ENCODE data around the gene ATP6V1D.
"Not testable (repeated sequence)": the region's sequence is repeated elsewhere in the genome, so short reads cannot be mapped to it uniquely, and the experiment has no call there.

ATP6V1D gene

DNA sequence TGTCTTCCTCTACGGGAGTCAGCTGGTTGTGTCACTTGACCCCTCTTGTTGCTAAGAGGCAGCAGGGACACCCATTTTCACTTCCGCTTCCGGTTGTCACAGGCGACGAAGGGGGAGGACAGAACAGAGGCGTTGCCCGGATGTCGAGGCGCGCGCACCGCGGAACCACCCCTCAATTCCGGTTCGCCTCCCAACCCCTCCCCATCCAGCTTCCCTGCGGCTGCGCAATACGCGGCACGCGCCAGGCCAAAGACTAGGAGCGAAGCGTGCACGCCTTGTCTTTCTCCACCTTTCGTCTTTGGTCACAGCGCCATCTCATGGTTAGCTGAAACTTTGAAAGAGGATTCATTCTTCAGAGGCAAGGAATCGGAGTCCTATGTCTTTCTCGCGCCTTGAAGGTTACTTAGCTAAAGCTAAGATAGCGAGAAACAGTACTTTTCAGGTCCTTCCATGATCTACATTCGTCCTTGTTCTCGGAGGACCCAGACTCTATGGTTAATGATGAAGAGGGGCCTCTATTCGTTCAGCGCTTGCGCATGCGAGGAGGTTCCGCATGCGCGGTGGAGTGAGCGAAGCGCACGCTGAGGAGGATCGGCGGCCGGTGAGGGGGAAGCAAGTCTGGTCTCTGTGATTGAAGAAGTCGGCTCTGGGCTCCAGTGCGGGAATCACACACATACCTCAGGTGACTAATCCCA lies at the start of gene ATP6V1D, which contains the start of gene EIF2S1:
Gene ATP6V1D, minus strand, starts transcription at position 30 of the 695 bp plus-strand sequence. CDS start 106 bp downstream, outside the sequence.
Gene EIF2S1, plus strand, starts transcription at position 554 of the 695 bp plus-strand sequence. CDS start 4,440 bp downstream, outside the sequence.
- DNase-seq = peak; percentile 99

DNA sequence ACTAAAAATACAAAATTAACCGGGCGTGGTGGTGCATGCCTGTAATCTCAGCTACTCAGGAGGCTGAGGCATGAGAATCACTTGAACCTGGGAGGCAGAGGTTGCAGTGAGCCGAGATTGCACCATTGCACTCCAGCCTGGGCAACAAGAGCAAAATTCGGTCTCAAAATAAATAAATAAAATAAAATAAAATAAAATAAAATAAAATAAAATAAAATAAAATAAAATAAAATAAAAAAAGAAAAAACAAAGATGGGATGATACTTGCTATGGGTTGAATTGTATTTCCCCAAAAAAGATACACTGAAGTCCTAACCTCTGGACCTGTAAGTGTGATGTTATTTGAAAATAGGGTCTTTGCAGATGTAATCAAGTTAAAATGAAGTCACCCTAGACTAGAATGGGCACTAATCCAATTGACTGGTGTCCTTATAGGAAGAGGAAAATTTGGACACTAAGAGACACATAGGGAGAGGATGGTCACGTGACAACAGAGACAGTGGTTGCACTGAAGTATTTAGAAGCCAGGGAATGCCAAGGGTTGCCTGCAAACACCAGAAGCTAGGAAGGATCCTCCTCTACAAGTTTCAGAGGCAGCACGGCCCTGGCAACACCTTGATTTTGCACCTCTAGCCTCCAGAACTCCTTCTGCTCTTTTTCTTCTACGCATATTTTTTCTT lies 48.7 kb upstream of the ATP6V1D start:
- DNase-seq = not testable (repeated sequence)

- DNase-seq = no peak
These were observed 46.2 kb upstream of the ATP6V1D start for GRCh38 chr14:67405771-67406170.

- DNase-seq = no peak
These were observed 40.8 kb upstream of the ATP6V1D start for GRCh38 chr14:67400434-67400833.

- DNase-seq = no peak
These were observed 37.9 kb upstream of the ATP6V1D start for GRCh38 chr14:67397536-67397935.

GRCh38 chr14:67396381-67396970 lies 36.9 kb upstream of the ATP6V1D start:
- no peak for DNase-seq

- no peak for DNase-seq
These were observed 36.2 kb upstream of the ATP6V1D start for GRCh38 chr14:67395876-67396189.

GRCh38 chr14:67395086-67395875 lies 35.7 kb upstream of the ATP6V1D start:
- no peak for DNase-seq

GRCh38 chr14:67393689-67394088 lies 34.1 kb upstream of the ATP6V1D start:
- no peak for DNase-seq

DNA sequence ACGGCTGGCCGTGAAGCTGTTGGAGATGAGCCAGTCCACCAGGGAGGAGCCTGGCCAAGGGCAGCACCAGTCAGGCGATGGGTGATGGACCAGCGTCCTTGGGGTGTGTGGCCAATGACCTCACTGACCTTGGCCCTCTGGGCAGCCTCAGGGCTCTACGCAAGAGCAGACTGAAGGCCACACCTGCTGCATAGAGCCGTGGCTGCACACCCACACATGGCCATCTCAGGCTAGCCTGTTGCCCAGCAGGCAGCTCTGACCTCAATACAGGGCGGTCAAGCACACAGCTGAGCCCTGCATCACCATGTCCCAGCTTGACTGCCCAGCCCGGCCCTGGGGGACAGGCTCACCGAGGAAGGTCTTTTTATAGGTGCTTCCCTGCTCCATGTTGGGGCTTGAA lies 33.2 kb upstream of the ATP6V1D start:
- no peak for DNase-seq

GRCh38 chr14:67392123-67392522 lies 32.5 kb upstream of the ATP6V1D start:
- DNase-seq = no peak

DNA sequence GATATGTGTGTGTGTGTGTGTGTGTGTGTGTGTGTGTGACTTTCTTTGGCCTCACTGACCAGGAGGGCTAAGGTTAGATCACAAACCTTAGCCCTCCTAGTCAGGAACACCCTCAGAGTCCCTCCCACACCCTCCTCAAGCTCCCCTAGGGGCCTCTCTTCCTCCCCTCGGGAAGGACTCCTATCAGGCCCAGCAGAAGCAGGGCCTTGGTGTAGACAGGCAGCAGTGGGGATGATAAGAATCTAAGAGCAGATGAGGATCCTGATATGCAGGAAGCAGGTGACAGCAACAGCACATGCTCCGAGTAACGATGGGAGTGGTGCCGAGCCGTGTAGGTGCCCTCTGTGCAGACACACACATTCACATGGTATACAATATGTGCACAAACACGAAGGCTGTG lies 31.7 kb upstream of the ATP6V1D start:
- DNase-seq = no peak

DNA sequence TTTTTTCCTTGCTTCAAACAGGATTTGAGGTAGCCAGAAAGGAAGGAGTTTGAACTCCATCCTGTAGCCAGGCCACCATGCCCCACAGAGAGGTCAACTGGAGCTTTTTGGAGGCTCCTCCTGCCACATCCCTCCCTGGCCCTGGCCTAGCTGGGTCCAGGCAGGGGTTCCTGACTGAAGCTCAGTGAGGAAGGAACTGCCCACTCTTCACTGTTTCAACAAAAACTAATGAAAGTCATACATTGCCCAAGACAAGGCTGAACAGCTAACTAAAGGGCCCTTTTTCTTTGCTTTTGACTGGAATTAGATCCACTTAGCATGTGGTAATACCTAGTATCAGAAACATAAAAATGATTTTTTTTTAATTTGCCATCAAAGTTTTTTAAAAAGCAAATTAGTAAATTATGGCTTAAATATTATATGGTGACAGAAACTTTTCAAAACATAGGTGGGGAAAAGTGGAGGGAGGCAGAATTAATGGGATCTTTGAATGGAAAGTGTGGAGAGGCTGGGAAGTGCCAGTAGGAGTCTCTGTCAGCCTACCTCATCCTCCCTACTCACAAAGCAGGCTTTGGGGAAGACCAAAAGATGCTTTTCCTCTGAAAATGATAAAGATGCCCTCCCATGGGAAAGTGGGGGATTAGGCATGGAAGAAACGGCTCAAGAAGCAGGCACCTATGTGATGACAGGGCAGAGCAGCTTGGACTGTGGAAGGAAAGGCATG lies 30.4 kb upstream of the ATP6V1D start:
- no peak for DNase-seq

DNA sequence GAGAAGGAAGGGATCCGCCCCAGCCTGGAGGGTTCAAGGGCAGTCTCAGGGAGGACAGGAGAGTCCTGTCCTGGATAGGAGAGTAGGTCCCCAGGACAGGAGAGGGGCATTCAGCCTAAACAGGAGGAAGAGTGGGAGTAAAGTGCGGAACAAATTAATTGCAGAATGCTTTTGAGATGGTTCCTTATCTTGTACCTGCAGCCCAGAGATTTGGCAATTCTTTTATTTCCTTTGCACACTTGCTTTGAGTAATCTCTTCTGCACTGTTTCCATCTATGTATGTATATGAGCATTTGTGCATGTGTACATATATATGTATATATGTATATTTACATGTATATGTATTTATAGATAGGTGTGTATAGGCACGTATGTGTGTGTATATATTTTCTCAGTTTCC lies 29.7 kb upstream of the ATP6V1D start:
- no peak for DNase-seq

DNA sequence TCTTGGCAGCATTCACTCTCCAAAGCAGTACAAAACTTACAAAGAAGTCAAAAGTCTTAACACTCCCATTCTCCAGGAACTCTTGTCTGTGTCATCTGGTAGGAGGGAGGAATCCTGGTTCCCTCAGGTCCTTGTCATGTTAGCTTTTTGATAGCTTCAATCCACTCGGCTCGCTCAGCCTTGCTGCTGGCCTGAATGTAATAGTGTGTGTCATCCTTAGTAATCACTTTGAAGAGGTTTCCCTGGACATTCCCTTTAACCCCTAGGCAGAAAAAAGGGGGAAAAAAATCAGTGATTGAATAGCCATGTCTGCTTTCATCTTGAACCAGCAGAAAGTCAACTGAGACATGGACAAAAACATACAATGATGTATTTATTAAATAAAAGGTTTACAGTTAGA lies 27.6 kb upstream of the ATP6V1D start:
- no peak for DNase-seq

DNA sequence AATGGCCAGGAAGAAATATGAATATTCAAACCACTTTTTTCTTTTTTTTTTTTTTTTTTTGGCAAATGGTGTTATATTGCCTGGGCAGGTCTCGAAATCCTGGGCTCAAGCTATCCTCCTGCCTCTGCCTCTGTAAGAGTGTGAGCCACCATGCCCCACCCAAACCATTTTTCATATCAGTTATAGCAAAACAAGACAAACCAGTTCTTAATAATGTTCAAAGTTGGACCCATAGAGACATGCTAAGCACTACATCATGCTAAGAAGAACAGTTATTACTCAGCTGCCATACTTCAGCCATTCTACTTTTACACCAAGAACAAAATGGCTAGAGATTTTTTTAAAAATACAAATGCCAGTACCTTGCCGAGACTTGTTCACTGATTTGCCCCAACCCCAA lies 26.0 kb upstream of the ATP6V1D start:
- DNase-seq = no peak

GRCh38 chr14:67385120-67385519 lies 25.5 kb upstream of the ATP6V1D start:
- DNase-seq = no peak

- DNase-seq = no peak
These were observed 18.3 kb upstream of the ATP6V1D start for GRCh38 chr14:67377916-67378315.

GRCh38 chr14:67373347-67373746 lies 13.7 kb upstream of the ATP6V1D start:
- no peak for DNase-seq

GRCh38 chr14:67372833-67373232 lies 13.2 kb upstream of the ATP6V1D start:
- no peak for DNase-seq

DNA sequence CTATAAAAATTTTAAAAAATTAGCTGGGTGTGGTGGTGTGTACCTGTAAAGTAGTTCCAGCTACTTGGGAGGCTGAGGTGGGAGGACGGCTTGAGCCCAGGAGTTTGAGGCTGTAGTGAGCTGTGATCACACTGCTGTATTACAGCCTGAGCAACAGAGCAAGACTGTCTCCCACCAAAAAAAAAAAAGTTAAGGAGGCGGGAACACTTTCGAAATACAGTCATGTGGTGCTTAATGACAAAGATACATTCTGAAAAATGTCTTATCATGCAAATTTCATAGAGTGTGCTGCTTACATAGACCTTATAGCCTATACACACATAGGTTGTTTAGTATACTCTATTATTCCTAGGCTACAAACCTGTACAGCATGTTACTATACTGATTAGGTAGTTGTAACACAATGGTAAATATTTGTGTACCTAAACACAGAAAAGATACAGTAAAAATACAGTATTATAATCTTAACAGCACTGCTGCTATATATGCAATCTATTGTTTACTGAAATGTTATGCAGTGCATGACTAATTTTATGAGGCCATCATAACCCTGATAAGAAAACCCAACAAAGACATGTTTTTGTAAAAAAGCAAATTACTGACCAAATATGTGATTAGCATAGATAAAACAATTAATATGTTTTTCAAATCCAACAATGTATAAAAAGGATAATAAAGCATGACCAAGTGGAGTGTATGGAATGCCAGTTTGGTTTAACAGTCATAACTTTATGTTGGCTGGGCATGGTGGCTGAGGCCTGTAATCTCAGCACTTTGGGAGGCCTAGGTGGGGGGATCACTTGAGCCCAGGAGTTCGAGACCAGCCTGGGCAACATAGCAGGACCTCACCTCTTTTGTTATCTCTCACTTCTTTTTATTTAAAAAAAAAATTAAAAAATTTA lies 11.9 kb upstream of the ATP6V1D start:
- DNase-seq = no peak

GRCh38 chr14:67370830-67371229 lies 11.2 kb upstream of the ATP6V1D start:
- no peak for DNase-seq

Data from NCI-H1694 (cell line).